KMS-11 (cell line): ENCODE results near the gene MAPK11.

Source experiments
- H2AFZ ChIP-seq: fragments of 200-600 bp; sonication (generic); 2 replicates; pipeline ENCODE4 v1.6.1; 2016; ENCODE audit warnings: antibody characterized with exemption, mixed run types, low read depth
- H3K27ac ChIP-seq: fragments of 200-600 bp; sonication (generic); 2 replicates; pipeline ENCODE4 v1.6.1; 2016; ENCODE audit warnings: mild to moderate bottlenecking, mixed run types
- H3K27me3 ChIP-seq: fragments of 200-600 bp; sonication (generic); 2 replicates; pipeline ENCODE4 v1.6.1; 2017; ENCODE audit warnings: mild to moderate bottlenecking, low read depth, mixed run types, moderate library complexity; ENCODE audit not compliant: insufficient read depth
- H3K36me3 ChIP-seq: fragments of 200-600 bp; sonication (generic); 2 replicates; pipeline ENCODE4 v1.6.1; 2017; ENCODE audit warnings: mild to moderate bottlenecking, mixed run types; ENCODE audit not compliant: insufficient read depth
- H3K4me1 ChIP-seq: fragments of 200-600 bp; sonication (generic); 2 replicates; pipeline ENCODE4 v1.6.1; 2016; ENCODE audit warnings: mild to moderate bottlenecking, low read depth, mixed run types; ENCODE audit not compliant: poor library complexity, severe bottlenecking
- H3K4me2 ChIP-seq: fragments of 200-600 bp; sonication (generic); 2 replicates; pipeline ENCODE4 v1.7.0; 2016; ENCODE audit warnings: mild to moderate bottlenecking, mixed run types
- H3K4me3 ChIP-seq: fragments of 200-600 bp; sonication (generic); IDR thresholded peaks from 2 replicates; pipeline ENCODE4 v1.6.1; 2017; ENCODE audit warnings: low read depth, low read length, mixed read lengths; ENCODE audit not compliant: insufficient read depth
- H3K79me2 ChIP-seq: fragments of 200-600 bp; sonication (generic); 2 replicates; pipeline ENCODE4 v1.6.1; 2016; ENCODE audit warnings: low read depth, mixed run types; ENCODE audit not compliant: insufficient read depth
- H3K9ac ChIP-seq: fragments of 200-600 bp; sonication (generic); 2 replicates; pipeline ENCODE4 v1.6.1; 2016; ENCODE audit warnings: mild to moderate bottlenecking, mixed run types
- H4K20me1 ChIP-seq: fragments of 200-600 bp; sonication (generic); 2 replicates; pipeline ENCODE4 v1.6.1; 2016; ENCODE audit warnings: mild to moderate bottlenecking, mixed run types; ENCODE audit not compliant: insufficient read depth
- TF ChIP-seq, protein P1 (sequence below): fragments of 200-600 bp; sonication (generic); conservative IDR thresholded peaks from 2 replicates; pipeline ENCODE4 v1.6.1; 2017; ENCODE audit warnings: low read depth, mild to moderate bottlenecking, antibody characterized with exemption, low read length, moderate library complexity, mixed read lengths

The MAPK11 gene

GRCh38 chr22:50260434-50260800 lies 9.8 kb downstream of the MAPK11 start:
- peak overlapping the region; percentile 50; the same call in 1 of the 2 replicates for H3K4me2 ChIP-seq
- TF ChIP-seq, protein P1, sequence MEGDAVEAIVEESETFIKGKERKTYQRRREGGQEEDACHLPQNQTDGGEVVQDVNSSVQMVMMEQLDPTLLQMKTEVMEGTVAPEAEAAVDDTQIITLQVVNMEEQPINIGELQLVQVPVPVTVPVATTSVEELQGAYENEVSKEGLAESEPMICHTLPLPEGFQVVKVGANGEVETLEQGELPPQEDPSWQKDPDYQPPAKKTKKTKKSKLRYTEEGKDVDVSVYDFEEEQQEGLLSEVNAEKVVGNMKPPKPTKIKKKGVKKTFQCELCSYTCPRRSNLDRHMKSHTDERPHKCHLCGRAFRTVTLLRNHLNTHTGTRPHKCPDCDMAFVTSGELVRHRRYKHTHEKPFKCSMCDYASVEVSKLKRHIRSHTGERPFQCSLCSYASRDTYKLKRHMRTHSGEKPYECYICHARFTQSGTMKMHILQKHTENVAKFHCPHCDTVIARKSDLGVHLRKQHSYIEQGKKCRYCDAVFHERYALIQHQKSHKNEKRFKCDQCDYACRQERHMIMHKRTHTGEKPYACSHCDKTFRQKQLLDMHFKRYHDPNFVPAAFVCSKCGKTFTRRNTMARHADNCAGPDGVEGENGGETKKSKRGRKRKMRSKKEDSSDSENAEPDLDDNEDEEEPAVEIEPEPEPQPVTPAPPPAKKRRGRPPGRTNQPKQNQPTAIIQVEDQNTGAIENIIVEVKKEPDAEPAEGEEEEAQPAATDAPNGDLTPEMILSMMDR, result no peak
- no peaks in the 10 kb centered on the region for H3K27me3 ChIP-seq
- H3K79me2 ChIP-seq, result no peaks in the 10 kb centered on the region
- peaks cover 10% of the 10 kb centered on the region for H3K4me1 ChIP-seq
- H3K9ac ChIP-seq, result peak overlapping the region; percentile 60; the same call in 1 of the 2 replicates
- H2AFZ ChIP-seq, result no peak overlapping the region; the same call in 1 of the 2 replicates
- no peak overlapping the region for H3K27ac ChIP-seq
- no peaks in the 10 kb centered on the region for H3K36me3 ChIP-seq
- H4K20me1 ChIP-seq, result no peaks in the 10 kb centered on the region
- no peak overlapping the region for H3K4me3 ChIP-seq

DNA sequence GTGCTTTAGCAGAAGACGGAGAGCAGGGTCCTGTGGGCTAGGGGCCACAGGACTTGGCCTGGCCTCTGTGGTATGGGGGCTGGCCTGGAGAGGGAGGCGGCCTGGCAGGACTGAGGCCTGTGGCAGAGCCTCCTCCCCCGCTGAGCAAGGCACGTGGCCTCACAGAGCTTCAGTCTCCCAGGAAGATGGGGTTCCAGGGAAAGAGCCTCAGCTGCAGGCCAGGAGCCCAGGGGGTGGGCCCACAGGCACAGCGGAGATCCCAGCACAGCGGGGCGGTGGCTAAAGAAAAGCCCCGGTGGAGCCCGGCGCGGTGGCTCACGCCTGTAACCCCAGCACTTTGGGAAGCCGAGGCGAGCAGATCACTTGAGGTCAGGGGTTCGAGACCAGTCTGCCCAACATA lies 10.9 kb downstream of the MAPK11 start:
- Histone ChIP-seq H4K20me1 (no peaks in the 10 kb centered on the region), H2AFZ (no peak overlapping the region), H3K4me3 (no peak overlapping the region), H3K4me1 (peaks cover 10% of the 10 kb centered on the region), H3K27ac (no peak overlapping the region), H3K4me2 (no peak overlapping the region), H3K36me3 (no peaks in the 10 kb centered on the region), H3K9ac (no peak overlapping the region), H3K27me3 (no peaks in the 10 kb centered on the region), H3K79me2 (no peaks in the 10 kb centered on the region)
- TF ChIP-seq, protein P1, result no peak

DNA sequence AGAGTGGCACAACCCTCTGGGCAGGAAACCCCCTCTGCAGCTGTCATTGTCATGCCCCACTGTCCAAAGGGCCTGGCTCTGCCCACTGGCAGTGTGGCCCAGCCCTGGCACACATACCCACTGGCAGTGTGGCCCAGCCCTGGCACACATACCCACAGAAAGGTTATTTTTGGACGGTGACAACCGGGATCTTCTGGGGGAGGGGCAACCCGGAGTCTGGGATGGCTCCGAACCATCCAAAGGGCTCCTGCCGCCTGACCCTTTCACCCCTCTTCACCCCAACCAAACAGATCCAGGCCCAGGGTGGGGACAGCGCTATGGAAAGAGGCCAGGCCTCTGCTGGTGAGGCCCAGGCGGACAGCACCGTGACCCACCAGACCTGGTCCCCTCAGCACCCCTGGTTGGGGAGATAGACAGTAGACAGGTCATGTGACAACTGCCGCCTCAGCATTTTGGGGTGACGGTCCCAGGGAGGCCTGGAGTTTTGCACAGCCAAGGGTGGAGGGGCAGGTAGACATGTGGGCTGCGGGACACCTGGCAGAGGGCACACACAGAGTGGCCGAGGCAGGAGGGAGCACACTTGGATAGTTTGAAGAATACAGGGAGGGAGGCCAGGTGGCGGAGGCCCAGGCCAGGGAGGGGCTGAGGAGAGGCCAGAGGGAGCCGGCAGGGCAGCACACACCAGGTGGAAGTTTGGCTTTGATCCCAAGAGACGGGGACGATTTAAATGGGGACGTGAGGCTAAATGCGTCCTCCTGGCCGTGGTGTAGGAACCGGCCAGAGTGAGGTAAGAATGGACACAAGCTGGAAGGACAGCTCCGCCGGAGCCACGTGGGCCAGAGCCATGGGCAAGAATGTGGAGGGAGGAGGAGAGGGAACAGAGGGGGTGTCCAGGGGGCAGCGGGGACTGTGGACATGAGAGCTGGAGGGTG lies 11.6 kb downstream of the MAPK11 start:
- Histone ChIP-seq H3K79me2 (no peaks in the 10 kb centered on the region), H4K20me1 (no peaks in the 10 kb centered on the region), H3K36me3 (no peaks in the 10 kb centered on the region), H3K27me3 (no peaks in the 10 kb centered on the region), H3K9ac (no peak overlapping the region), H2AFZ (no peak overlapping the region), H3K4me1 (peaks cover 10% of the 10 kb centered on the region), H3K4me2 (no peak overlapping the region), H3K4me3 (no peak overlapping the region), H3K27ac (no peak overlapping the region)
- TF ChIP-seq, protein P1, result no peak

GRCh38 chr22:50257451-50258360 lies 12.5 kb downstream of the MAPK11 start:
- peaks cover 8% of the 10 kb centered on the region for H3K4me1 ChIP-seq
- no peak overlapping the region for H3K27ac ChIP-seq
- no peak overlapping the region for H3K9ac ChIP-seq
- H2AFZ ChIP-seq, result no peak overlapping the region
- H4K20me1 ChIP-seq, result no peaks in the 10 kb centered on the region
- no peaks in the 10 kb centered on the region for H3K79me2 ChIP-seq
- no peaks in the 10 kb centered on the region for H3K36me3 ChIP-seq
- H3K4me2 ChIP-seq, result no peak overlapping the region
- H3K4me3 ChIP-seq, result no peak overlapping the region
- no peaks in the 10 kb centered on the region for H3K27me3 ChIP-seq
- TF ChIP-seq, protein P1, result no peak
